AG04450 (cell line): ENCODE measurements around the gene UCHL3. TPM values are rescaled to one million over a fixed set of nuclear protein-coding genes. Genes with fewer than 3 reads are reported as not detected.

Experiments
- CTCF ChIA-PET: fragments of 300-600, 350-600 bp; formaldehyde crosslinking; extraction: SDS; loops from one replicate; lab custom pipeline; 2022; ENCODE audit warnings: antibody characterized with exemption, inconsistent platforms; lab: Charles Lee
- POLR2A ChIA-PET: fragments of 350-600 bp; formaldehyde crosslinking; extraction: SDS; loops from one replicate; lab custom pipeline; 2021; ENCODE audit warnings: antibody characterized with exemption, inconsistent platforms; lab: Yijun Ruan, JAX
- DNase-seq: peaks from one replicate; pipeline ENCODE4 v3.0.0-alpha.2; 2011; ENCODE audit warnings: low read depth, low spot score
- H3K27ac ChIP-seq: one replicate; pipeline ENCODE4 v1.5.1; 2012; ENCODE audit warnings: low read depth, low read length, control low read depth
- H3K27me3 ChIP-seq: one replicate; pipeline ENCODE4 v1.6.0; 2012; ENCODE audit warnings: low read length; ENCODE audit not compliant: control insufficient read depth, insufficient read depth
- H3K4me3 ChIP-seq: 2 replicates; pipeline ENCODE4 v1.5.1; 2011; ENCODE audit warnings: mild to moderate bottlenecking, low read depth, low read length, control low read depth
- H3K9me3 ChIP-seq: 2 replicates; pipeline ENCODE4 v1.5.1; 2012; ENCODE audit warnings: low read length; ENCODE audit not compliant: control insufficient read depth, insufficient read depth
- CTCF ChIP-seq: IDR thresholded peaks from 2 replicates; pipeline ENCODE4 v1.5.1; 2011; ENCODE audit warnings: low read depth, low read length, control low read depth, inconsistent platforms
- polyA plus RNA-seq: library from polyadenylated mRNA; depleted of rRNA; stranded (reverse); fragments of >200 nt; gene quantifications from 2 replicates; pipeline ENCODE4 v1.2.3, GENCODE V29; 2011; rRNA removed

UCHL3 gene
- polyA plus RNA-seq, 1 experiment: 95.5 TPM

- TF ChIP-seq CTCF: no peak
- Histone ChIP-seq H3K27me3 (no peaks in the 10 kb centered on the region), H3K4me3 (no peak overlapping the region), H3K27ac (no peak overlapping the region), H3K9me3 (no peaks in the 10 kb centered on the region)
- ChIA-PET CTCF (interaction anchor here (0.8 to 1.5 kb wide), 2 partner anchors 36 to 47 kb away, joined by 3 to 5 read pairs; no protein-coding TSS in a partner anchor), POLR2A (no interaction called here)
- DNase-seq: no peak
Measured at GRCh38 chr13:75648446-75648845, 98.9 kb downstream of the UCHL3 start.

GRCh38 chr13:75651013-75651412 lies 101.4 kb downstream of the UCHL3 start:
- ChIA-PET CTCF (interaction anchor here (0.6 kb wide), 1 partner anchor 44 kb away, joined by 3 read pairs; no protein-coding TSS in a partner anchor), POLR2A (no interaction called here)
- Histone ChIP-seq H3K9me3 (no peaks in the 10 kb centered on the region), H3K4me3 (no peak overlapping the region), H3K27me3 (no peaks in the 10 kb centered on the region), H3K27ac (no peak overlapping the region)
- no peak for TF ChIP-seq CTCF
- DNase-seq: no peak

GRCh38 chr13:75652726-75653125 lies 103.1 kb downstream of the UCHL3 start:
- no peak for DNase-seq
- Histone ChIP-seq H3K27me3 (no peaks in the 10 kb centered on the region), H3K4me3 (no peak overlapping the region), H3K9me3 (no peaks in the 10 kb centered on the region), H3K27ac (no peak overlapping the region)
- POLR2A ChIA-PET: no interaction called here
- TF ChIP-seq CTCF: no peak
- CTCF ChIA-PET: no interaction called here

Other genes starting within 250 kb of the UCHL3 start
- 8.0 TPM in 2 replicates for gene TBC1D4, start 67.6 kb upstream of the UCHL3 start, polyA plus RNA-seq
- 236 and 351 TPM in 2 replicates for gene COMMD6, start 11.9 kb upstream of the UCHL3 start, polyA plus RNA-seq
- 76.9 and 92.7 TPM in 2 replicates for gene LMO7, start 86.5 kb downstream of the UCHL3 start, polyA plus RNA-seq